ENCODE data around the gene OR4K14.

Gene OR4K14, protein sequence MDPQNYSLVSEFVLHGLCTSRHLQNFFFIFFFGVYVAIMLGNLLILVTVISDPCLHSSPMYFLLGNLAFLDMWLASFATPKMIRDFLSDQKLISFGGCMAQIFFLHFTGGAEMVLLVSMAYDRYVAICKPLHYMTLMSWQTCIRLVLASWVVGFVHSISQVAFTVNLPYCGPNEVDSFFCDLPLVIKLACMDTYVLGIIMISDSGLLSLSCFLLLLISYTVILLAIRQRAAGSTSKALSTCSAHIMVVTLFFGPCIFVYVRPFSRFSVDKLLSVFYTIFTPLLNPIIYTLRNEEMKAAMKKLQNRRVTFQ

DNA sequence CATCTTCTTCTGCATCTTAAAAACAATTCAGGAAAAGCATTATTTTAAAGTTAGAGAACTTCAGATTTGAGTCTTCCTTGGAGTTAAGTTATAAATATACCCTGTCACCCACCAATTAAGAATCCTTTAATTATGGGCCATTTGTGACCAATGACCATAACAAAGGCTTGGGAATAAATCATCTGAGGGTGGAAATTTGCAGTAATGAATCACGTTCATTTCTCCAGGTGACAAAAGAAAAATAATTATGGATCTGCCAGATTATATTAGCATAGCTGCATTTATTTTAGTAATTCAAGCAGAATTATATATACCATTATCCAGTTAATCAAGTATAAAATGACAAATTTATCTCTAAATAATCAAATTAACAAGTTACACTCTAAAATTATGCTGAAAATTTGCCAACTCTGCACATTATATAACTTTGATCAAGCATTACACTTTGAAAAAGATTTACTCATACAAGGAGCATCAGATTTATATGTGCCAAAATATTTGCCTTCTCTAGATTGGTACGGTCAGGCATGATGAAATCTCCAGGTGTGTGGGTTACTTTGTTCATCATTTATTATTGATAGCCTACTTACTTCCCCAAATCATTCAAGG is at the start of gene OR4K14:
TSS of gene OR4K14 (minus strand) at position 51 of the 609 bp plus-strand sequence. CDS start 4,114 bp downstream, outside the sequence.
- TF ChIP-seq, protein P1, sequence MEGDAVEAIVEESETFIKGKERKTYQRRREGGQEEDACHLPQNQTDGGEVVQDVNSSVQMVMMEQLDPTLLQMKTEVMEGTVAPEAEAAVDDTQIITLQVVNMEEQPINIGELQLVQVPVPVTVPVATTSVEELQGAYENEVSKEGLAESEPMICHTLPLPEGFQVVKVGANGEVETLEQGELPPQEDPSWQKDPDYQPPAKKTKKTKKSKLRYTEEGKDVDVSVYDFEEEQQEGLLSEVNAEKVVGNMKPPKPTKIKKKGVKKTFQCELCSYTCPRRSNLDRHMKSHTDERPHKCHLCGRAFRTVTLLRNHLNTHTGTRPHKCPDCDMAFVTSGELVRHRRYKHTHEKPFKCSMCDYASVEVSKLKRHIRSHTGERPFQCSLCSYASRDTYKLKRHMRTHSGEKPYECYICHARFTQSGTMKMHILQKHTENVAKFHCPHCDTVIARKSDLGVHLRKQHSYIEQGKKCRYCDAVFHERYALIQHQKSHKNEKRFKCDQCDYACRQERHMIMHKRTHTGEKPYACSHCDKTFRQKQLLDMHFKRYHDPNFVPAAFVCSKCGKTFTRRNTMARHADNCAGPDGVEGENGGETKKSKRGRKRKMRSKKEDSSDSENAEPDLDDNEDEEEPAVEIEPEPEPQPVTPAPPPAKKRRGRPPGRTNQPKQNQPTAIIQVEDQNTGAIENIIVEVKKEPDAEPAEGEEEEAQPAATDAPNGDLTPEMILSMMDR (IDR thresholded peaks at IDR 0.05), result no peak
- TF ChIP-seq ZFX (IDR thresholded peaks at IDR 0.05; ENCODE audit: borderline replicate concordance), result no peak

DNA sequence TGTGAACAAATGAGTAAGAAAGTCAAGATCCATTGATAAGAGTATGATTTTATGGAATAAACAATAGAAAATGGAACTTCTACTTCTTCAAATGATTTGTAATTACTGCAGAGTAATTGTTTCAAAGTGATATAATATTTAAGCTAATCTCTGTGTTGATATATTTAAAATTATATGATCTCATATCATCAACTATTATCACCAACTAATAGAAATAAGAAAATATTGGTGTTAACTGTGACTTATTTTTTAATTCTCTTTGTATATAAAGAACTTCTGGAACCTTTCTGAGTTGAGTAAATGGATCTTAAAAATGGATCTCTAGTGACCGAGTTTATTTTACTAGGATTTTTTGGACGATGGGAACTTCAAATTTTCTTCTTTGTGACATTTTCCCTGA is 40.6 kb upstream of the OR4K14 start, which contains the start of gene OR4L1:
TSS of gene OR4L1 (plus strand) at position 301 of the 400 bp plus-strand sequence. CDS start at position 301, 0 bp downstream.
- no peak for TF ChIP-seq ZFX (IDR thresholded peaks at IDR 0.05; ENCODE audit: borderline replicate concordance)
- TF ChIP-seq, protein P1 (IDR thresholded peaks at IDR 0.05), result no peak
- H3K27ac ChIP-seq, result no peak within 1 kb of the TSS

More for the DNA sequence above, at the start of gene OR4K14:
- no peak within 1 kb of the TSS for H3K27ac ChIP-seq

DNA sequence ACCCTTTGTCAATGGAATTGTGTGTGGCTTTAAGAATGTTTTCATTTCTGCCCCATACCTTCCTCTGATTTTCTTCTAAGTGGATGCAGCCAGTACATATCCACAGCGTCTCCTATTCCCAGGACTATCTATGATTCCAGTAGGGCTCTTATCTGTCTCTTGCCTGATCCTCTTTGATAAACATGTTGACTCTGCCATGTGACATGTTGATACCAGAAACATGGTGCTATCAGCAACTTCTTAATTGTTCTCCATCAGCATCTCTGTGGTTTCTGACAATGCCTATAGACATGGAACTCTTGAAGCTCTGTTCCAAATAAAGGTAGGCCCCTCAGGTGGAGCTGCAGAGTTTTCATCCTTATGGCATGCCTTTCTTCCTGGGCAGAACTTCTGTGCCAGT is 29.1 kb upstream of the OR4K14 start:
- TF ChIP-seq, protein P1 (IDR thresholded peaks at IDR 0.05), result no peak
- no peak for TF ChIP-seq ZFX (IDR thresholded peaks at IDR 0.05; ENCODE audit: borderline replicate concordance)
- no peak overlapping the region for H3K27ac ChIP-seq

DNA sequence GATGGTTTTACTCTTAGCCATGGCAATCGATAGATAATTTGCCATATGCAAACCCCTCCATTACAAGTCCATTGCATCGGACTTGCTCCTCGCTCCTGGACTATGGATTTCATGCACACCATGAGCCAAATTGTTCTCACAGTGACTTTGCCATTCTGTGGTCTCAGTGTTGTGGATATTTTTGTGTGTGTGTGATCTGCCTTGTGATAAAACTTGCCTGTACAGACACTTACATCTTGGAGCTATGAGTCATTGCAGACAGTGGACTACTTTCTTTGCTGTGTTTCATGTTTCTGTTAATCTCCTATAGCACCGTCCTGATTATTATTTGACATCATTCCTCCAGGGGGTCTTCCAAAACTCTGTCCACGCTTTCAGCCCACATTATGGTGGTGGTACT is 25.1 kb upstream of the OR4K14 start:
- TF ChIP-seq, protein P1 (IDR thresholded peaks at IDR 0.05), result no peak
- no peak for TF ChIP-seq ZFX (IDR thresholded peaks at IDR 0.05; ENCODE audit: borderline replicate concordance)
- no peak overlapping the region for H3K27ac ChIP-seq

DNA sequence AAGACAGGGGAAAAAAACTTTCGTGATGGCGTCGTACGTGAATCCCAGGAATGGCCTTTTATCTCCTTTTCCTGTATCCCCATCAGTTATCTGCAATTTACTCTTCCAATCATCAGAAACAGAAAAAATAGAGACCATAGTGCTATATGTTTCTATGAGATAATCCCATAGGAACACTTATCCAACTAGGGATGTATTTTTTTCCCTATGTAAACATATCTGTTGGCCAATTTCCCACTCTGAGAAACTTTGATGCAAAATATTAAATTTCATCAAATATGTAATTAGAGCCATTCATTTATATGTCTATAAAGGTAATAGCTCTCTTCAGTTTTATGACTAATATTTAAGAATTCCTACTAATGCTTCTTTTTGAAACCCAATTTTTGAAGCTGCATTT is 16.8 kb upstream of the OR4K14 start, which contains the start of gene OR4K13:
TSS of gene OR4K13 (minus strand) at position 101 of the 400 bp plus-strand sequence. CDS start 1,280 bp downstream, outside the sequence.
- no peak within 1 kb of the TSS for H3K27ac ChIP-seq
- TF ChIP-seq, protein P1 (IDR thresholded peaks at IDR 0.05), result no peak
- no peak for TF ChIP-seq ZFX (IDR thresholded peaks at IDR 0.05; ENCODE audit: borderline replicate concordance)

DNA sequence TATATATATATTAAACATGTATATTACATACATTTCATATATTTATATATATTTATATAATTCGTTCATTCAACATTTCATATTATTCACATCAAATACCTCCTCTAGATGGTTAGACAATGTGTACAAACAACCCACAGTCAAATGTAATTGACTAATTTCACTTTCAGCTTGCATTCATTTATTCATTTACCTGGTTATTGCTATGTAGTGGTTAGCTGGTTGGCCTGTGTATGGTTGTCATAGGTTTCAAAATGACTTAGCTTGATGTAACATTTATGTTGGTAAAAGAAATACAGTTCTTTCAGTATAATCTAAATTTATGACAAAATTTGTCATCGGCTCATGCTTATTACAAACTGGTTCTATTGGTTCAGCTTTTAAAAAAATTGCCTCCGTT is 16.3 kb upstream of the OR4K14 start:
- TF ChIP-seq, protein P1 (IDR thresholded peaks at IDR 0.05), result no peak
- no peak for TF ChIP-seq ZFX (IDR thresholded peaks at IDR 0.05; ENCODE audit: borderline replicate concordance)
- no peak overlapping the region for H3K27ac ChIP-seq

DNA sequence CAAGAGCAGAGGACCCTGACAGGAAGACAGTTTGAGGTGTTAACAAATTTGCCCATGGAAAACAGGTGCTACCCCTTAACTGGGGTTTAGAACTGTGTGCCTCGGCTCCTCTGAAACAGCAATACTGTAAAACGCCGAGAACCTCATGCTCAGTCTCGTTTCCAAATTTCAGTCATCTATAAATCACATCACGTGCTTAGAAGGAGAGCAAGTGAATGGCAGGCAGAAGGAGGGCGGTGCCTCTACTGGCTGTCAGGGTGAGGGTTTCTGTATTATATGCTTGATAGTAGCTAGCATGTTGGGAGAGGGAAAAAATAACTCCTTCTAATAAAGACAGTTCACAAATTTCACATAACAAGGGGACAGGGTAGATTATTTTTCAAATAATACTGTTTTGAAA is 12.0 kb upstream of the OR4K14 start:
- TF ChIP-seq, protein P1 (IDR thresholded peaks at IDR 0.05), result no peak
- TF ChIP-seq ZFX (IDR thresholded peaks at IDR 0.05; ENCODE audit: borderline replicate concordance), result no peak
- no peak overlapping the region for H3K27ac ChIP-seq
